CD4-positive, alpha-beta T cell treated with Interferon alpha-2 for 1 hour (primary cell): ENCODE measurements around the gene SCARB1.
"Not testable (repeated sequence)": the region's sequence is repeated elsewhere in the genome, so short reads cannot be mapped to it uniquely, and the experiment has no call there.

Experiments
- DNase-seq, 2 donors: peaks; one replicate each; pipeline ENCODE4 v3.0.0-alpha.2; 2020 to 2022

The SCARB1 gene, protein sequence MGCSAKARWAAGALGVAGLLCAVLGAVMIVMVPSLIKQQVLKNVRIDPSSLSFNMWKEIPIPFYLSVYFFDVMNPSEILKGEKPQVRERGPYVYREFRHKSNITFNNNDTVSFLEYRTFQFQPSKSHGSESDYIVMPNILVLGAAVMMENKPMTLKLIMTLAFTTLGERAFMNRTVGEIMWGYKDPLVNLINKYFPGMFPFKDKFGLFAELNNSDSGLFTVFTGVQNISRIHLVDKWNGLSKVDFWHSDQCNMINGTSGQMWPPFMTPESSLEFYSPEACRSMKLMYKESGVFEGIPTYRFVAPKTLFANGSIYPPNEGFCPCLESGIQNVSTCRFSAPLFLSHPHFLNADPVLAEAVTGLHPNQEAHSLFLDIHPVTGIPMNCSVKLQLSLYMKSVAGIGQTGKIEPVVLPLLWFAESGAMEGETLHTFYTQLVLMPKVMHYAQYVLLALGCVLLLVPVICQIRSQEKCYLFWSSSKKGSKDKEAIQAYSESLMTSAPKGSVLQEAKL

DNA sequence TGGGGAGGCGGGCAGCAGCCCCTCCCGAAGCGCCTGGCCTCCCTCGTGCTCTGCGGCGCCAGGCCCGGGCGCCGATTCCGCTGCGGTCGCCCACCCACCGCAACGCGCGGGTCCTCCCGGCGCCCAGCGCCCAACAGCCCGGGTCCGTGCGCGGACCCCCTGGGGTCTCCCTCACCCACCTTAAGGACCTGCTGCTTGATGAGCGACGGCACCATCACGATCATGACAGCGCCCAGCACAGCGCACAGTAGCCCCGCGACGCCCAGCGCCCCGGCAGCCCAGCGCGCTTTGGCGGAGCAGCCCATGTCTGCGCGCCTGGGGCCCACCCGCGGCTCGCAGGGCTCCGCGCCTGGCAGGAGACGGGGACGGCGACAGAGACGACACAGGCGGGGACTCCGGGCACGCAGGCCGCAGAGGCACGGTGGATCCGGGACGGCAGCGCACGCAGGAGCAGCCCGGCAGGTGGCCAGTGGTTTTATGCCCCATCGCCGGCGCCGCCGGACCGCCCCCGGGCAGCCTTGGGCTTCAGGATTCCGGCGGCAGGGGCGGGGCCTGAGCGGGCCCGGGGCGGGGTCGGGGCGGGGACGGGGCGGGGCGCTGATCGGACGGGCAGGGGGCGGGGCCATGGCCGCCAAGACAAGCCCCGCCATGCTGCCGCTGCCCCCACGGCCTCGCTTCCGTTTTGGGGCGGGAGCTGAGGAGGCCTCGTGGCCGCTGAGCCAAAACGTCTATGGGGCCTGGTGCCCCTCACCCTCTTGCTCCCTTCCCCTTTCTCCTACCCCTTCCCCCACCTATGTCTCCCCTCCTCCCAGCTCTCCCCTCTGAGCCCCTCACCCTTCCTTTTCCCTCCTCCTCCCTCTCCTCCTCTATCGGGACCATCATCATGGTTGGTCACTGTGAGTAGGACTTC lies at the start of gene SCARB1:
Gene SCARB1 (minus strand): TSS at position 449 of the 910 bp plus-strand sequence. CDS start 144 bp downstream, at position 305.
- peak; percentile 79 to 87 for DNase-seq

DNA sequence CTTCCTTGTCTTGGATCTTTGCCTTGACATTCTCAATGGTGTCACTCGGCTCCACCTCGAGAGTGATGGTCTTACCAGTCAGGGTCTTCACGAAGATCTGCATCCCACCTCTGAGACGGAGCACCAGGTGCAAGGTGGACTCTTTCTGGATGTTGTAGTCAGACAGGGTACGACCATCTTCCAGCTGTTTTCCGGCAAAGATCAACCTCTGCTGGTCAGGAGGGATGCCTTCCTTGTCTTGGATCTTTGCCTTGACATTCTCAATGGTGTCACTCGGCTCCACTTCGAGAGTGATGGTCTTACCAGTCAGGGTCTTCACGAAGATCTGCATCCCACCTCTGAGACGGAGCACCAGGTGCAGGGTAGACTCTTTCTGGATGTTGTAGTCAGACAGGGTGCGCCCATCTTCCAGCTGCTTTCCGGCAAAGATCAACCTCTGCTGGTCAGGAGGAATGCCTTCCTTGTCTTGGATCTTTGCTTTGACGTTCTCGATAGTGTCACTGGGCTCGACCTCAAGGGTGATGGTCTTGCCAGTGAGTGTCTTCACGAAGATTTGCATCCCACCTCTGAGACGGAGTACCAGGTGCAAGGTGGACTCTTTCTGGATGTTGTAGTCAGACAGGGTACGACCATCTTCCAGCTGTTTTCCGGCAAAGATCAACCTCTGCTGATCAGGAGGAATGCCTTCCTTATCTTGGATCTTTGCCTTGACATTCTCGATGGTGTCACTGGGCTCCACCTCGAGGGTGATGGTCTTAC lies 49.0 kb upstream of the SCARB1 start:
- peak in 1 of 2 donors; percentile 36 for DNase-seq

DNA sequence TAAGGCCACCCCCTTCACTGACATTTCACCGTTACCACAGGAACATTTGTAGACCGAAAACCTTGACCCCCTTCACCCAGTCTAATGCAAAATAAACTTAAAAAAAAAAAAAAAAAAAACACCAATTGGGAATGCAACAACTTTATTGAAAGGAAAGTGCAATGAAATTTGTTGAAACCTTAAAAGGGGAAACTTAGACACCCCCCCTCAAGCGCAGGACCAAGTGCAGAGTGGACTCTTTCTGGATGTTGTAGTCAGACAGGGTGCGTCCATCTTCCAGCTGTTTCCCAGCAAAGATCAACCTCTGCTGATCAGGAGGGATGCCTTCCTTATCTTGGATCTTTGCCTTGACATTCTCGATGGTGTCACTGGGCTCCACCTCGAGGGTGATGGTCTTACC lies 47.9 kb upstream of the SCARB1 start:
- peak in 1 of 2 donors; percentile 28 for DNase-seq

DNA sequence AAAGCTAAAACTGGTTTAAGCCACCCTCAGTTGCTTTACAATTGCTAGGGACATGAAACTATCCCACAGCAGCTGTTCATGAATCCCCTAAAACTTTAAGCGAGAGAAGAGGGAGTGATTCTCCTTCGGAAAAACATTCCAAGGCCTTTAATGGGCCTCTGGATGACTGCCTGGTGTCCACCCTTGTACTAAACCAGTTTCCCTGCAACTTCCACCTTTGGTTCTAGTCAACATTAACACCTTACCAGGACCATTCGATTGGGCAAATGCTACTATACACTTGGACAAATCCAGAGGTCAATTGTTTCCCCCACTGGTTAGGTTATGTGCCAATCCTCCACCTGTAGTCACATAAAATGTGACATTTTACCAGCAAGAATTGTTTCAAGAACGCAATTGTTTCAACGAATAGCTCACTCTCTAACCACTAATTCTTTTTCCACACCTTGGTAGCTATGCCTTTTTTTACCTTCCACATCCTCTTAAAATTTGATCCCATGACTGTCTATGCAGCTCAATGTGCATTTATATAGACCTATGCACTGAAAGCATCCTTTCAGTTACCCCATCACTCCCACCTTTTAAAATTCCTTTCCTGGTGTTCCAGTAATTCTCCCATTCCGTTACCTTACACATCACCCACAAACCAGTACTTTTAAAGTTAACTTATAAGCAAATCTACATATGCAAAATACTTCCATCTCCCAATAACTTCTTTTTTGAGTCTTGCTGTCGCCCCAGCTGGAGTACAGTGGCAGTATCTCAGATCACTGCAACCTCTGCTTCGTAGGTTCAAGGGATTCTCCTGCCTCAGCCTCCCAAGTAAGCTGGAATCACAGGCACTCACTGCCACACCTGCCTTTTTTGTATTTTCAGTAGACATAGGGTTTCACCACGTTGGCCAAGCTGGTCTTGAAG lies 47.2 kb upstream of the SCARB1 start:
- DNase-seq, result peak; percentile 26 to 63

DNA sequence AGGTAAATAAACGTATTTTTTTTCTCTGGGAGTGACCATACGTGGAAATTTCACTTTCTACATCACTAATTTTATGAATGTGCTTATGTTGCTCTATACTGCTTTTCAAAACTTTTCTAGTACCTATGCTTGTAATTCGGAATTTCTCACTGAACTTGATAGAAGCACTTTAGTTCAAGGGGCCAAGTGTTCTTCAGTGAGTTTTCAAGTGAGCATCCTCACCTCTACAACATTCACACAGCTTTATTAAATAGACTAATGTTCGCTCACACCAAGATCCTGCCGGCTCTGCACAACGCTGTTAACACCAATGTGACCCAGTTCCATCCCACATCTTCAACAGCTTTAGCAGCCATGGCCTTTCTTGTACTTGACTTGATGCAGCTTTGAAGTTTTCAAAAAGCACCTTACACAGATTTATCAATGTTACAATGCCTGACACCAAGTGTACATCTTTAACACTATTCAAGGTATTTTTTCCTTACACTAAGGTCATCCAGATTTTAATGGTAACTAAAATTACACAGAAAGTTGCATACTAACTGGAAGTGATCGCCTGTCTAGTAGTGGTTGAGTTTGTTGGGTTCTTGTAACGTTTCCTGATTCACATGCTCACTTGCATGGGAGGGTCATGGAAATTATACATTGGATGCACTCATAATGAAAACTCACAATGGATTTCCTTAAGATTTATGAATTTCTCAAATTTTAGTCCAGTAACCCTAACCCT lies 46.3 kb upstream of the SCARB1 start:
- peak in 1 of 2 donors; percentile 52 for DNase-seq

DNA sequence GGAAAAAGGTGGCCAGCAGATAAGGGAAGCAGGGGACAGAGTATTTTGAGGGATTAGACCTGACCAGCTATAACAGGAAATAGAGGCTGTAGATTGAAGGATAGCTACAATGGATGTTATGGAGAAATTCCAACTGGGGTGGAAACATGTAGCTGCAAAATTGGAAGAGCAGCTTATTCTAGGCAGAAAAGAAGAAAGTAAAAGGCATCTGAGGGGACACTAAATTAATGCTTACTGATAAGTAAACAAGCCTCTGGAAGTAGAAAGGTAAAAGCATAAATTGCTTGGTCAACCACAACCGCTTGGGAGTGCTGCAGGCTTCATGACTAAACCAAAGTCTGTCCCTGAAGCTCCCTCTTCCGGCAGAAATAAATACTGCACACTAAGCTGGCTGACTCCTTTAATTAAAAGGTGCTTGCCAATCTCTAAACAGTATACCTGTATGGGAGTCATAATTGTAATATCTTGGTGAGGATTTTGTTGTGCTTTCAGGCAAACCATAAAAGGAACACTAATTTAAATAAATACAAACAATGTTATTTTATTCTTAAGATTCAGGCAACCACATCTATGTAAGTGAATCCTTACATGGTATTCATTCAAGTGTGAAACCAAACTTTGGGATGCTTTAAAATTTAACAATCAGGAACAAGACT lies 43.1 kb upstream of the SCARB1 start:
- peak; percentile 91 to 95 for DNase-seq

DNA sequence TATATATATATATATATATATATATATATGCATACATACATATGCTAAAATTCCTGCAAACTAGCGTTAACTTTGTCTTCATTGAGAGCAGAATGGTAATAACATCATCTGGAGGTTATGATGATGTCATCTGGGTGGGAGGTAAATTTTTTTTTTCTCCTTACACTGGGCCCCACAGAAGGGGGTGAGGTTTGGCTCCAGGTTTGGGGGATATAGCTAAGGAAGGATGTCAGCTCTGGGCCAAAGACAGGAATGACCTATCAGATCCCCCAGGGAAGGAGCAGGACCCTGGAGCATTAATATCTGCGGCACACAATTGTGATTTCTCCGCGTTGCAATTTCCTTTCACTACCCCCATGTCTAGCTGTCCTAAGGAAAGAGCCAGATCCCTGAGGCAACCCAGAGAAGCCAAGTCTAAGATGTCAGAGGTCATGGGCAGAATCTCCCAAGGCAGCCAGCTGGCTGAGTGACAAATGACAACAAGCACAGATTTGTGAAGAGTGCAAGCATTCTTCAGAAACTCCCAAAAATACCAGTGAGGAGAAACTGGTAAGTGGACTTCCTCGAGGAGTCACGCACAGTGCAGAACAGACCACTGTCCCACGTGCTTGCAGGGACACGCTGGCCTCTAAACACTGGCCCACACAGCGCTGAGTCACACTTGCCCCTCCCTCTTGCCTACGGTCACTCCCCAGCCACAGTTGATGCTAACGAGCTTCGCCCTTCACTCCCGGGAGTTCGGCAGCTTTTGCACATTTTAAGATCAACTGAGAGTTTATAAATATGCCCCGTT lies 40.8 kb upstream of the SCARB1 start:
- DNase-seq, result no peak

DNA sequence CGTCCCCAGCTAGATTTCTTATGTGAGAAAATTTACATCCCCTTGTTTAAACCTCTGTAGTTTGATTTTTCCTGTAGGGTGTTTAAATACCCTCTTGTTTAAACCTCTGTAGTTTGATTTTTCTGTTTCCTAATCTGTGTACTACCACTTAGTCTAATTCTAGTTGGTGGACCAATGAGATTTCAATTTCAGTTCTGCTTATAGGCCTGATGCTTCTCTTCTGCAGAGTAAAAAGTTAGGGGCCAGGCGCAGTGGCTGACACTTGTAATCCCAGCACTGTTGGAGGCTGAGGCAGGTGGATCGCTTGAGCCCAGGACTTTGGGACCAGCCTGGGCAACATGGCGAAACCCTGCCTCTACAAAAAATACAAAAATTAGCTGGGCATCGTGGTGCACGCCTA lies 39.3 kb upstream of the SCARB1 start:
- DNase-seq, result no peak

DNA sequence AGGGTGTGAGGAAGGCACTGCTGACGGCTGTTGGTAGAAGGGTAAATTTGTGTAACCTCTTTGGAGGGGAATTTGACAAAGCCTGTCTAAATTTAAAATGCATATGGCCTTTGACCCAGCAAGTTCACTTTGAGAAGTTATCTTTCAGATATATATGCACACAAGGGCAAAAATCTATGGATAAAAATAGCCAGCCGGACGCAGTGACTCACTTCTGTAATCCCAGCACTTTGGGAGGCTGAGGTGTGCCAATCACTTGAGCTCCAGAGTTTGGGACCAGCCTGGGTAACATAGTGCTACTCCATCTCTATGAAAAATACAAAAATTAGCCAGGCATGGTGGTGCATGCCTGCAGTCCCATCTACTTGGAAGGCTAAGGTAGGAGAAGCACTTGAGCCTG lies 37.3 kb upstream of the SCARB1 start:
- no peak for DNase-seq

DNA sequence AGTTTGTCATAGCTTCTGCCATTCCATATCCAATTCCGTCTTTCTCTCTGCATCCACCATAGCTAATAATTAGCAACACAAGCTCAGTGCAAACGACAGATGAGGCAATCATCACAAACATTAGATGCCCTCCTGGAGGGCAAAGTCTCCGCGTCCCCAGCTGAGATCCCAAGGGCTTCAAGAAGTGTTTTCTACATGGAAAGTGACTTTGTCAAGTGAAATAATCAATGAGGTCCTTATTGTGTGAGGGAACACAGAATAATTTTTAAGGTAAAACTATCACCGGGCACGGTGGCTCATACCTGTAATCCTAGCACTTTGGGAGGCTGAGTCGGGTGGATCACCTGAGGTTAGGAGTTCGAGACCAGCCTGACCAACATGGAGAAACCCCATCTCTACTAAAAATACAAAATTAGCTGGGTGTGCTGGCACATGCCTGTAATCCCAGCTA lies 36.7 kb upstream of the SCARB1 start:
- DNase-seq, result not testable (repeated sequence)

DNA sequence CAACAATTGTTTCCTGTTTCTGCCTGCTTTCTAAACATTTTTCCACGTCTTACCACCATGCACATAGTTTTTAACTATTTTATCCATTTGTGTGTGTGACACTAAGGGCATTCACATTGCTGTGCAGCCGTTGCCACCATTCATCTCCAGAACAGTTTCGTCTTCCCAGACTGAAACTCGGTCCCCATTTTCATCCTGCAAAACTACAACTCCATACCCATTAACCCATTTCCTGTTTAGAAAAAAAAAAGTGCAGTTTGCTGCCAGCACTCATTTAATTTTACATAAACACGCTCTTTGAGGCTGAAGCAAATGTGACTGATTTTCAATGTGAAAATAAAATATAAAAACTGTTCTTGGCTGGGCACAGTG lies 35.2 kb upstream of the SCARB1 start:
- DNase-seq, result no peak

DNA sequence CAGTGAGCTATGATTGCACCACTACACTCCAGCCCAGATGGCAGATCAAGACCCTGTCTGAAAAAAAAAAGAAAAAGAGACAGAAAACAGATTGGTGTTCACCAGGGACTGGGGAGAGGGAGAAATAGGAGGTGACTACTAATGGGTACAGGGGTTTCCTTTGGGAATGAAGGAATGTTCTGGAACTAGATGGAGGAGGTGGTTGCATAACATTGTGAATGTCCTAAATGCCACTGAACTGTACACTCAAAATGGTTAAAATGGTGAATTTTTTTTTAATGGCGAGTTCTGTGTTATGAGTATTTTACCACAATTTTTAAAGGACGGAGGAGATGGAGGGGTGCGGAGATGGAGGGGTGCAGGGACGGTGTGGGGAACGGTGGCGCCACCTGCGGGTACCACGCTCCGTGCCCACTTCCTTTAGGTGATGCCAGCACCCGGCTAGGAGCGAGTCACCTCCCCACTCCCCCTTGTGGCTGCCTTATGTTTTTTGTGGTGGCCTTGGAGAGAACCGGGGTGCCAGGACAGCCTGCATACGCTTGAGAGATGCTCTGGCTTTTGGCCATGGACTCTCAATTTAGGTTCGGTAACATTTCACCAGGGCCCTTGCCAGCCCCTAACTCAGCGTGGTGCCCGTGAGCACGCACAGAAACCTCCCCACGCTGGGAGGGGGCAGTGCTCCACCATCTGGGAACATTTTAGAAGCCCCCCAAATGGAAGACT lies 34.7 kb upstream of the SCARB1 start:
- DNase-seq, result peak; percentile 61 to 72

DNA sequence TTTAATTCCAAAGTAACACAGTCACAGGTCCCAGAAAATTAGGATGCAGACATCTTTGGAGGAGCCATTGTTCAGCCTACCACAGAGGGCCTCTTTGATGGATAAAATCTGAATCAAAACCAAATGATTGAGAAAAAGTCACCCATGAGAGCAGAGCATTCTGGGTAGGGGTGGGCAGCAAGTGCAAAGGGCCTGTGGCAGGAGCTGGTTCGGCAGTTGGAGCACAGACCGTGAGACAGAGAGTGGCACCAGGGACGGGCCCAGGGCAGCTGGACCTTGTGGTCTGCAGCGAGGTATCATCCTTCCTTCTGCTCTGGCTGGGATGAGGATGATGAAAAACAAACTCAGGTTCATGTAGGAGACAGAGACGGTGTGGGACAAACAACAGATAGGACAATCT lies 32.8 kb upstream of the SCARB1 start:
- no peak for DNase-seq

DNA sequence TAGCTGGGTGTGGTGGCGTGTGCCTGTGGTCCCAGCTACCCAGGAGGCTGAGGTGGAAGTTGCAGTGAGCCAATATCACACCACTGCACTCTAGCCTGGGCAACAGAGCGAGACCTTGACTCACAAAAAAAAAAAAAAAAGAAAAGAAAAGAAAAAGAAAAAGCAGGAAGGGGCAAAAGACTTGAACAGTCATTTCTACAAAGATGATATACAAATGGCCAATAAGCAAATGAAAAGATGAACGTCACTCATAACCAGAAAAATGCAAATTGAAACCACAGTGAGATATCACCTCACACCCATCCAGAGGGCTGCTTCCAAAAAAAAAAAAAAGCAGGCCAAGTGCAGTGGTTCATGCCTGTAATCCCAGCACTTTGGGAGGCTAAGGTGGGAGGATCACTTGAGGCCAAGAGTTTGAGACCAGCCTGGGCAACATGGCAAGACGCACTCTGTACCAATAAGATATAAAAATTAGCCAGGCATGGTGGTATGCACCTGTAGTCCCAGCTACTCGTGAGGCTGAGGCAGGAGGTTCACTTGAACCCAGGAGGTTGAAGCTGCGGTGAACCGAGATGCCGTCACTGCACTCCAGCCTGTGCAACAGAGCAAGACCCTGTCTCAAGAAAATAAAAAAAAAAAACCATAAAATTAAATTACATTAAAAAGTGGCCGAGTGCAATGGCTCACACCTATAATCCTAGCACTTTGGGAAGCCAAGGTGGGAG lies 30.3 kb upstream of the SCARB1 start:
- no peak for DNase-seq

DNA sequence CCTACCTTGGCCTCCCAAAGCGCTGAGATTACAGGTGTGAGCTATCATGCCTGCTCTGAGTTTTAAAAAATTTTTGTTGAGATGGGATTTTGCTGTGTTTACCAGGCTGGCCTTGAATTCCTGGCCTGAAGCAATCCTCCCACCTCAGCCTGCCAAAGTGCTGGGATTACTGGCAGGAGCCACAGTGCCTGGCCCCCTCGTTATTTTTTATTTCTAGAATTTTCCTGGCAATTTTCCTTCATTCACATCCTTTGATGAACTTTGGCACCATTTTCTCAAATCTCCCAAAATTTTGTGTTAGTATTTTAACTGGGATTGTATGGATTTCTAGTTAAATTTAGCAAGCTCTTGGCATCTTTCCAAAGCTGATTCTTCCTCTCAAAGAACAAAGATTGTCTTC lies 24.6 kb upstream of the SCARB1 start:
- DNase-seq, result no peak

DNA sequence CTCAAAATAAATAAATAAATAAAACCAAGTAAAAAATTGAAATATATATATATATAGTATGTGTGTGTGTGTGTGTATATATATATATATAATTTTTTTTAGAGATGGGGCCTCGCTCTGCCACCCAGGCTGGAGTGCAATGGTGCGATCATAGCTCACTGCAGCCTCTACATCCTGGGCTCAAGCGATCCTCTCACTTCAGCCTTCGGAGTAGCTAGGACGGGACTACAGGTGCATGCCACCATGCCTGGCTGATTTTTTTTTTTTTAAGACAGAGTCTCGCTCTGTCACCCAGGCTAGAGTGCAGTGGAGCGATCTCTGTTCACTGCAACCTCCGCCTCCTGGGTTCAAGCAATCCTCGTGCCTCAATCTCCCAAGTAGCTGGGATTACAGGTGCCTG lies 24.1 kb upstream of the SCARB1 start:
- DNase-seq, result not testable (repeated sequence)

DNA sequence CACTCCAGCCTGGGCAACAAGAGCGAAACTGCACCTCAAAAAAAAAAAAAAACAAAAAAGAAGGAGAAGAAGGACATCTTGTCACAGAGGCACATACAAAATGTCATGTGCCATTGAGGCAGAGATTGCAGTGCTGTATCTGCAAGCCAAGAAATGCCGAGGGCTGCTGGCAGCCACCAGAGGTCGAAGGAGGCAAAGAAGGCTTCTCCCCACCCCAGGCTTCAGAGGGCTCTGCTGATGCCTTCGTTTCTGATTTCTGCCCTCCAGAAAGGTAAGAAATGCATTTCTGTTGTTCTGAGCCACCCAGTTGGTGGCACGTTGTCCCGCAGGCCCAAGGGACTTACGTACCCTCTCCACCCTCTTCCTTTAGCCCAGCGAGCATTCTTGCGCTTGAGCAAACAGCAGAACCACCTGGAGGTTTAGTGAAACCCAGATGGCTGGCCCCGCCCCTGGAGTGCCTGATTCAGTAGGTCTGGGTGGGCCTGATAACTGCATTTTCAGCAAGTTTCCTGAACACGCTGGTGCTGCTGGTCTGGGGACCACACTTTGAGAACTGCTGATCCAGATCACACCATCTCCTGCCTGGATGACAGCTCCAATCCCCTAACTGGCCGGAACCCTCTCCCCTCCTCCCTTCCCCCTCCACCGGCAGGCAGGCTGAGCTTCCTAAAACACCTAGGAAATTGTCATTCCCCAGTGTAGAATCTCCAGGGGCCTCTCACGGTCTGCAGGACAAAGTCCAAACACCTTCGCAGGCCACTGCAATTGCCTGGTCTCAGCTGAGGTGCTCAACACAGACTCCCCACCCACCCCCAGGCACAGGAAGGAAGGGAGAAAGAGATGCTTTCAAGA lies 21.1 kb upstream of the SCARB1 start:
- peak in 1 of 2 donors; percentile 58 for DNase-seq
